Neural cell (in vitro differentiated cells): ENCODE measurements around the gene ZNF516.

Source experiments
- MXI1 ChIP-seq: fragments of 450-650 bp; conservative IDR thresholded peaks from 2 replicates; pipeline ENCODE4 v1.6.1; 2014; ENCODE audit warnings: antibody characterized with exemption, mild to moderate bottlenecking; ENCODE audit not compliant: poor library complexity, severe bottlenecking
- RAD21 ChIP-seq: fragments of 450-650 bp; conservative IDR thresholded peaks from 2 replicates; pipeline ENCODE4 v1.6.1; 2014; ENCODE audit warnings: antibody characterized with exemption, mild to moderate bottlenecking, moderate library complexity
- TF ChIP-seq, protein P1 (sequence below): fragments of 450-650 bp; IDR thresholded peaks from 2 replicates; pipeline ENCODE4 v1.5.1; 2014; ENCODE audit warnings: antibody characterized with exemption, mild to moderate bottlenecking, moderate library complexity; ENCODE audit not compliant: poor library complexity, severe bottlenecking

- TF ChIP-seq, protein P1, sequence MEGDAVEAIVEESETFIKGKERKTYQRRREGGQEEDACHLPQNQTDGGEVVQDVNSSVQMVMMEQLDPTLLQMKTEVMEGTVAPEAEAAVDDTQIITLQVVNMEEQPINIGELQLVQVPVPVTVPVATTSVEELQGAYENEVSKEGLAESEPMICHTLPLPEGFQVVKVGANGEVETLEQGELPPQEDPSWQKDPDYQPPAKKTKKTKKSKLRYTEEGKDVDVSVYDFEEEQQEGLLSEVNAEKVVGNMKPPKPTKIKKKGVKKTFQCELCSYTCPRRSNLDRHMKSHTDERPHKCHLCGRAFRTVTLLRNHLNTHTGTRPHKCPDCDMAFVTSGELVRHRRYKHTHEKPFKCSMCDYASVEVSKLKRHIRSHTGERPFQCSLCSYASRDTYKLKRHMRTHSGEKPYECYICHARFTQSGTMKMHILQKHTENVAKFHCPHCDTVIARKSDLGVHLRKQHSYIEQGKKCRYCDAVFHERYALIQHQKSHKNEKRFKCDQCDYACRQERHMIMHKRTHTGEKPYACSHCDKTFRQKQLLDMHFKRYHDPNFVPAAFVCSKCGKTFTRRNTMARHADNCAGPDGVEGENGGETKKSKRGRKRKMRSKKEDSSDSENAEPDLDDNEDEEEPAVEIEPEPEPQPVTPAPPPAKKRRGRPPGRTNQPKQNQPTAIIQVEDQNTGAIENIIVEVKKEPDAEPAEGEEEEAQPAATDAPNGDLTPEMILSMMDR: no peak
- TF ChIP-seq RAD21 (no peak), MXI1 (no peak)
Measured at GRCh38 chr18:76430636-76431035, 64.4 kb downstream of the ZNF516 start.
